ENCODE data around the gene LMNA. TPM values are rescaled to one million over a fixed set of nuclear protein-coding genes. Genes with fewer than 3 reads are reported as not detected.
"Not testable (repeated sequence)": the region's sequence is repeated elsewhere in the genome, so short reads cannot be mapped to it uniquely, and the experiment has no call there.

Gene LMNA
- total RNA-seq, 1 donor from 2014 or later, result 638 TPM

- not testable (repeated sequence) for H3K36me3 ChIP-seq (ENCODE audit: control insufficient read depth, insufficient read depth, low read length); H3K27me3 ChIP-seq (ENCODE audit: control insufficient read depth, insufficient read depth, low read length); DNase-seq (ENCODE audit: low read depth); FAIRE-seq; H3K4me3 ChIP-seq (ENCODE audit: low read depth, low read length)
Measured at GRCh38 chr1:156186347-156187177, 72.1 kb downstream of the LMNA start.

Other genes with a start within 250 kb of the LMNA start
- gene RIT1, start 203.4 kb upstream of the LMNA start, total RNA-seq, result 49.8 and 66.6 TPM in 2 replicates
- gene KHDC4, start 180.3 kb upstream of the LMNA start, total RNA-seq, result 20.3 and 30.3 TPM in 2 replicates
- not detected in 2 replicates for gene RXFP4, start 173.1 kb upstream of the LMNA start, total RNA-seq
- 57.1 and 79.2 TPM in 2 replicates for gene ARHGEF2, start 136.2 kb upstream of the LMNA start, total RNA-seq
- gene SSR2, start 93.8 kb upstream of the LMNA start, total RNA-seq, result 225 and 564 TPM in 2 replicates
- gene UBQLN4, start 60.9 kb upstream of the LMNA start, total RNA-seq, result 13.7 and 17.4 TPM in 2 replicates
- 46.6 and 74.6 TPM in 2 replicates for gene LAMTOR2, start 59.9 kb upstream of the LMNA start, total RNA-seq
- 30.3 and 83.7 TPM in 2 replicates for gene RAB25, start 53.6 kb upstream of the LMNA start, total RNA-seq
- 0.13 and 0.53 TPM in 2 replicates for gene MEX3A, start 32.2 kb upstream of the LMNA start, total RNA-seq
- gene SEMA4A, start 38.9 kb downstream of the LMNA start, total RNA-seq, result 1.8 and 16.9 TPM in 2 replicates
- 5.8 and 7.4 TPM in 2 replicates for gene SLC25A44, start 79.4 kb downstream of the LMNA start, total RNA-seq
- gene PMF1, start 98.3 kb downstream of the LMNA start, total RNA-seq, result 55.3 and 55.9 TPM in 2 replicates
- 0.51 TPM in 1 of 2 replicates, not detected in the other for gene BGLAP, start 127.5 kb downstream of the LMNA start, total RNA-seq
- gene PAQR6, start 133.3 kb downstream of the LMNA start, total RNA-seq, result 0.26 and 1.3 TPM in 2 replicates
- gene SMG5, start 168.1 kb downstream of the LMNA start, total RNA-seq, result 57.4 and 67.0 TPM in 2 replicates
- 7.1 and 30.7 TPM in 2 replicates for gene TMEM79, start 169.6 kb downstream of the LMNA start, total RNA-seq
- 26.9 and 34.2 TPM in 2 replicates for gene GLMP, start 181.0 kb downstream of the LMNA start, total RNA-seq
- 0.26 and 0.77 TPM in 2 replicates for gene VHLL, start 184.6 kb downstream of the LMNA start, total RNA-seq
- gene CCT3, start 223.6 kb downstream of the LMNA start, total RNA-seq, result 281 and 377 TPM in 2 replicates
- 0.77 TPM in 1 of 2 replicates, not detected in the other for gene TSACC, start 223.8 kb downstream of the LMNA start, total RNA-seq

All from bronchial epithelial cell (primary cell).